HFF-Myc (cell line): ENCODE data around the gene GABRG2.
"Not testable (repeated sequence)": the region's sequence is repeated elsewhere in the genome, so short reads cannot be mapped to it uniquely, and the experiment has no call there.

Experiments used
- DNase-seq: peaks from one replicate; pipeline ENCODE4 v3.0.0-alpha.2; 2011; ENCODE audit warnings: low read depth; ENCODE audit errors: extremely low read depth
- H3K4me3 ChIP-seq: replicated peaks from 2 replicates; pipeline ENCODE4 v1.5.1; 2011; ENCODE audit warnings: low read depth, mild to moderate bottlenecking, control low read depth, low read length
- CTCF ChIP-seq: IDR thresholded peaks from 2 replicates; pipeline ENCODE4 v1.5.1; 2012; ENCODE audit warnings: mild to moderate bottlenecking, low read depth, low read length, control low read depth; ENCODE audit errors: missing control alignments

Gene GABRG2

GRCh38 chr5:162067655-162068411, at the start of gene GABRG2:
TSS of gene GABRG2 (plus strand) at chr5:162067773. CDS start at chr5:162068000, 227 bp downstream.
- H3K4me3 ChIP-seq = no peak within 1 kb of the TSS
- no peak for TF ChIP-seq CTCF
- no peak for DNase-seq

GRCh38 chr5:162025312-162025711, 42.3 kb upstream of the GABRG2 start:
- DNase-seq = no peak
- no peak for TF ChIP-seq CTCF
- H3K4me3 ChIP-seq = no peak overlapping the region

GRCh38 chr5:162026803-162027202, 40.8 kb upstream of the GABRG2 start:
- no peak overlapping the region for H3K4me3 ChIP-seq
- DNase-seq = no peak
- TF ChIP-seq CTCF = no peak

- TF ChIP-seq CTCF = no peak
- H3K4me3 ChIP-seq = no peak overlapping the region
- DNase-seq = no peak
Observed at GRCh38 chr5:162037431-162037830, 30.1 kb upstream of the GABRG2 start.

GRCh38 chr5:162047279-162047678, 20.3 kb upstream of the GABRG2 start:
- TF ChIP-seq CTCF = no peak
- H3K4me3 ChIP-seq = no peak overlapping the region
- DNase-seq = no peak

- H3K4me3 ChIP-seq = no peak overlapping the region
- no peak for DNase-seq
- TF ChIP-seq CTCF = no peak
Observed at GRCh38 chr5:162052676-162053075, 14.9 kb upstream of the GABRG2 start.

- not testable (repeated sequence) for H3K4me3 ChIP-seq, DNase-seq
Observed at GRCh38 chr5:162055095-162055494, 12.5 kb upstream of the GABRG2 start.
